ENCODE data around the gene WDFY1.

WDFY1 gene

DNA sequence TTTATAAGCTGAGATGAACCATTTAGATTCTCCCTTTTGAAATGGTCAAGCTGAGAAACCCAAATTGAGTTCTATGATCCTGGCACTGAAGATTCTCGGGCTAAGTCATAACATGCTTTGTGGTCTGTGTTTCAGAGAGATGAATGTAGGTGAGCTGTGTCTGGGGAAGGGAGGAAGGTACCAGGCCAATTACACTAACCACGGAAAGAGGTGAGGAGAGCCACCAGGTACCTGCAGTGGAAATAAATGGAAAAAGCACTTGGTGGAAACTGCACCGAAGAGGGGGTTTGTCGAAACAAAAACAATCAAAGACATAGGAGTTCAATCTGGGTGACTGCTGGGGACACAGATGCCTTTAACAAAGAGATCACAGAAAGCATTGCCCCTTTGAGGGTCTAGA lies 11.2 kb upstream of the WDFY1 start:
- Histone ChIP-seq H3K4me3 (ENCODE audit: low read length) (peak overlapping the region; percentile 86; the same call in 1 of the 2 replicates), H3K4me2 (ENCODE audit: low read length) (peak overlapping the region; percentile 85), H3K79me2 (ENCODE audit: control insufficient read depth, low read length) (peaks cover 41% of the 10 kb centered on the region), H4K20me1 (ENCODE audit: control insufficient read depth, insufficient read depth, low read depth, low read length) (peaks cover 17% of the 10 kb centered on the region; the same call in 1 of the 2 replicates), H3K27me3 (ENCODE audit: control insufficient read depth, low read length) (no peaks in the 10 kb centered on the region), H3K9me2 (replicated peaks; ENCODE audit: control insufficient read depth, low read length) (no peaks in the 10 kb centered on the region), H3F3A (ENCODE audit: control insufficient read depth, insufficient read depth) (no peaks in the 10 kb centered on the region), H3K4me1 (ENCODE audit: control insufficient read depth, low read length) (peaks cover 58% of the 10 kb centered on the region), H3K36me3 (ENCODE audit: control insufficient read depth, low read length) (peaks cover 29% of the 10 kb centered on the region), H3K9me3 (ENCODE audit: control insufficient read depth, insufficient read depth, low read length) (no peaks in the 10 kb centered on the region), H3K27ac (ENCODE audit: low read depth, low read length) (no peak overlapping the region)
- TF ChIP-seq, protein P1, sequence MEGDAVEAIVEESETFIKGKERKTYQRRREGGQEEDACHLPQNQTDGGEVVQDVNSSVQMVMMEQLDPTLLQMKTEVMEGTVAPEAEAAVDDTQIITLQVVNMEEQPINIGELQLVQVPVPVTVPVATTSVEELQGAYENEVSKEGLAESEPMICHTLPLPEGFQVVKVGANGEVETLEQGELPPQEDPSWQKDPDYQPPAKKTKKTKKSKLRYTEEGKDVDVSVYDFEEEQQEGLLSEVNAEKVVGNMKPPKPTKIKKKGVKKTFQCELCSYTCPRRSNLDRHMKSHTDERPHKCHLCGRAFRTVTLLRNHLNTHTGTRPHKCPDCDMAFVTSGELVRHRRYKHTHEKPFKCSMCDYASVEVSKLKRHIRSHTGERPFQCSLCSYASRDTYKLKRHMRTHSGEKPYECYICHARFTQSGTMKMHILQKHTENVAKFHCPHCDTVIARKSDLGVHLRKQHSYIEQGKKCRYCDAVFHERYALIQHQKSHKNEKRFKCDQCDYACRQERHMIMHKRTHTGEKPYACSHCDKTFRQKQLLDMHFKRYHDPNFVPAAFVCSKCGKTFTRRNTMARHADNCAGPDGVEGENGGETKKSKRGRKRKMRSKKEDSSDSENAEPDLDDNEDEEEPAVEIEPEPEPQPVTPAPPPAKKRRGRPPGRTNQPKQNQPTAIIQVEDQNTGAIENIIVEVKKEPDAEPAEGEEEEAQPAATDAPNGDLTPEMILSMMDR (IDR thresholded peaks at IDR 0.05; ENCODE audit: low read depth, low read length, poor library complexity, severe bottlenecking): no peak
- no peak for TF ChIP-seq EZH2phosphoT487 (IDR thresholded peaks at IDR 0.05; ENCODE audit: borderline replicate concordance, low read length)

DNA sequence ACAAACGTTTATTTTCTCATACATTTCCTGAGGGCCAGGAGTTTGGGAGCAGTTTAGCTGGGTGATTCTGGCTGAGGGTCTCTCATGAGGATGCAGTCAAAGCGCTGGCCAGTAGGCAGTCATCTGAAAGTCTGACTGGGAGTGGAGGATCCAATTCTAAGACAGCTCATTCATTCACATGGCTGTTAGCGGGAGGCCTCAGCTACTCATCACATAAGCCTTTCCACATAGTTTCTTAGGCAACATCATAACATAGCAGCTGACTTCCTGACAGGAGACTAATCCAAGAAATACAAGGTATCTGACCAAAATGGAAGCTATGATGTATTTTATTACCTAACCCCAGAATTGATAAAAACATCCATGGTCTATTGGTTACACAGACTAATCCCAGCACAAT lies 9.3 kb upstream of the WDFY1 start:
- Histone ChIP-seq H4K20me1 (ENCODE audit: control insufficient read depth, insufficient read depth, low read depth, low read length) (peaks cover 10% of the 10 kb centered on the region; the same call in 1 of the 2 replicates), H3K9me3 (ENCODE audit: control insufficient read depth, insufficient read depth, low read length) (no peaks in the 10 kb centered on the region), H3K27me3 (ENCODE audit: control insufficient read depth, low read length) (no peaks in the 10 kb centered on the region), H3K79me2 (ENCODE audit: control insufficient read depth, low read length) (peaks cover 22% of the 10 kb centered on the region), H3K36me3 (ENCODE audit: control insufficient read depth, low read length) (peaks cover 10% of the 10 kb centered on the region), H3K4me3 (ENCODE audit: low read length) (no peak overlapping the region), H3K4me1 (ENCODE audit: control insufficient read depth, low read length) (peaks cover 51% of the 10 kb centered on the region), H3K4me2 (ENCODE audit: low read length) (no peak overlapping the region), H3K27ac (ENCODE audit: low read depth, low read length) (no peak overlapping the region), H3K9me2 (replicated peaks; ENCODE audit: control insufficient read depth, low read length) (no peaks in the 10 kb centered on the region), H3F3A (ENCODE audit: control insufficient read depth, insufficient read depth) (no peaks in the 10 kb centered on the region; the same call in 1 of the 2 replicates)
- no peak for TF ChIP-seq EZH2phosphoT487 (IDR thresholded peaks at IDR 0.05; ENCODE audit: borderline replicate concordance, low read length)
- TF ChIP-seq, protein P1 (IDR thresholded peaks at IDR 0.05; ENCODE audit: low read depth, low read length, poor library complexity, severe bottlenecking): no peak

DNA sequence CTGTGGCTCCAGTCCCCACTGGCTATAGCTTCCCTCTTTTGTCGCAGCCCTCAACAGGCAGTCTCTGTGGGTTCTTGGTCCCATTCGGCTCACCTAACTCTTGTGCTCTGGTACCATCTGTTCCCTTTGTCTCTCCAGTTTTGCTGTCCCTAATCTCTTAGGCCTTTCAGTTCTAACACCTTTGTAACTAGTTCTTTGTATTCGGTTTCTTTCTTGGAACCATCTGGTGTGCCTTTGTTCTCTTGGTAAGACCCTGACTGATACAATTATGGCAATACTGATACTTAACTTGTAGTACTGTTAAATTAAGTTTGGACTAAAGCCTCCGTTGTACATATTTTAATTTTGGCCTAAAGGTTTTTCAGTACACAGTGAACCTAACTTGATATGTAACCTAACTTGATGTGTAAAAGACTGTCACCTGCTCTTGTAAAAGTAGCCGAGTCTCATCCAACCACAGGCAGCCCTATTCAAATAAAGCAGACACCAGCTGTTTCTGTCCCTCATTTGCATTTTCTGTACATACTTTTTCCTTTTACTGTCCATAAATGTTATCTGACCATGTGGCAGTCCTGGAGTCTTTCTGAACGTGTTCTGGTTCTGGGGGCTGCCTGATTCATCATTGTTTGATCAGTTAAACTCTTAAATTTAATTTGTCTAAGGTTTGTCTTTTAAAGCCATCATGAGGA lies 7.3 kb upstream of the WDFY1 start:
- no peaks in the 10 kb centered on the region for H3K27me3 ChIP-seq (ENCODE audit: control insufficient read depth, low read length)
- TF ChIP-seq, protein P1 (IDR thresholded peaks at IDR 0.05; ENCODE audit: low read depth, low read length, poor library complexity, severe bottlenecking): no peak
- no peak for TF ChIP-seq EZH2phosphoT487 (IDR thresholded peaks at IDR 0.05; ENCODE audit: borderline replicate concordance, low read length)
- no peaks in the 10 kb centered on the region; the same call in 1 of the 2 replicates for H3F3A ChIP-seq (ENCODE audit: control insufficient read depth, insufficient read depth)
- peak overlapping the region; percentile 31 for H3K4me2 ChIP-seq (ENCODE audit: low read length)
- no peaks in the 10 kb centered on the region for H4K20me1 ChIP-seq (ENCODE audit: control insufficient read depth, insufficient read depth, low read depth, low read length)
- no peak overlapping the region for H3K27ac ChIP-seq (ENCODE audit: low read depth, low read length)
- no peaks in the 10 kb centered on the region for H3K36me3 ChIP-seq (ENCODE audit: control insufficient read depth, low read length)
- no peaks in the 10 kb centered on the region for H3K9me2 ChIP-seq (replicated peaks; ENCODE audit: control insufficient read depth, low read length)
- H3K9me3 ChIP-seq (ENCODE audit: control insufficient read depth, insufficient read depth, low read length): no peaks in the 10 kb centered on the region
- H3K79me2 ChIP-seq (ENCODE audit: control insufficient read depth, low read length): peaks cover 2% of the 10 kb centered on the region
- H3K4me1 ChIP-seq (ENCODE audit: control insufficient read depth, low read length): peaks cover 38% of the 10 kb centered on the region
- H3K4me3 ChIP-seq (ENCODE audit: low read length): peak overlapping the region; percentile 17
